Tibial artery (tissue), 4 donors: ENCODE measurements around the gene ARHGAP12.

ENCODE experiments used
- DNase-seq, 2 donors: peaks; one replicate each; pipeline ENCODE4 v3.0.0-alpha.2; 2019
- H3K27ac ChIP-seq, 2 donors: fragments of 200-600 bp; sonication (generic) in 1 of 2; 1 replicate in 1 of 2; 2 replicates in 1 of 2; pipeline ENCODE4 v1.5.1; 2018 to 2019; ENCODE audit warnings: mild to moderate bottlenecking in 1 of 2
- H3K27me3 ChIP-seq, 2 donors: fragments of 200-600 bp; sonication (generic) in 1 of 2; one replicate each; pipeline versions ENCODE4 v1.5.1 to v1.6.0; 2016 to 2019
- H3K36me3 ChIP-seq, 3 donors: fragments of 200-600 bp; sonication (generic) in 2 of 3; one replicate each; pipeline ENCODE4 v1.5.1; 2016 to 2019; ENCODE audit warnings: mild to moderate bottlenecking in 2 of 3
- H3K4me1 ChIP-seq, 4 donors: fragments of 200-600 bp; sonication (generic) in 2 of 4; 1 replicate in 3 of 4; 2 replicates in 1 of 4; pipeline ENCODE4 v1.5.1; 2016 to 2019
- H3K4me3 ChIP-seq, 2 donors: fragments of 200-600 bp; sonication (generic) in 1 of 2; 1 replicate in 1 of 2; 2 replicates in 1 of 2; pipeline ENCODE4 v1.5.1; 2018 to 2019; ENCODE audit warnings: mild to moderate bottlenecking in 2 of 2
- H3K9me3 ChIP-seq, 3 donors: fragments of 200-600 bp; sonication (generic) in 1 of 3; one replicate each; pipeline ENCODE4 v1.5.1; 2016 to 2019
- CTCF ChIP-seq, 2 experiments: fragments of 200-600 bp in 1 of 2; fragments of 450-650 bp in 1 of 2; IDR thresholded peaks; one replicate each; pipeline ENCODE4 v1.5.1; 2017 to 2019; ENCODE audit warnings: antibody characterized with exemption in 2 of 2, mild to moderate bottlenecking in 1 of 2, moderate library complexity in 1 of 2
- intact Hi-C: fragments of 100-400 bp; cut with DNase I; formaldehyde crosslinking; loops from one replicate; pipeline ENCODE4 v1.15.0; 2023; ENCODE audit warnings: low total_unique reads

Gene ARHGAP12

GRCh38 chr10:31935678-31936077 is 7.0 kb upstream of the ARHGAP12 start:
- Histone ChIP-seq H3K27me3 (no peaks in the 10 kb centered on the region), H3K36me3 (no peaks in the 10 kb centered on the region), H3K27ac (no peak overlapping the region), H3K4me3 (no peak overlapping the region), H3K4me1 (peaks cover 0 to 21% (median 5%) of the 10 kb centered on the region in 4 donors), H3K9me3 (no peaks in the 10 kb centered on the region)
- TF ChIP-seq CTCF (IDR thresholded peaks at IDR 0.05) = no peak
- intact Hi-C loops = no loop called here
- no peak for DNase-seq

- no peak for DNase-seq
- Histone ChIP-seq H3K36me3 (no peaks in the 10 kb centered on the region), H3K4me3 (no peak overlapping the region), H3K27me3 (no peaks in the 10 kb centered on the region), H3K27ac (no peak overlapping the region), H3K4me1 (peaks cover 0 to 17% (median 5%) of the 10 kb centered on the region in 4 donors), H3K9me3 (no peaks in the 10 kb centered on the region)
- intact Hi-C loops = no loop called here
- TF ChIP-seq CTCF (IDR thresholded peaks at IDR 0.05) = no peak
Measured at GRCh38 chr10:31932838-31933237, 4.2 kb upstream of the ARHGAP12 start.

GRCh38 chr10:31930856-31931255 is 2.2 kb upstream of the ARHGAP12 start:
- DNase-seq = no peak
- Histone ChIP-seq H3K9me3 (no peaks in the 10 kb centered on the region), H3K4me3 (peak overlapping the region in 1 of 2 donors; percentile 85), H3K36me3 (no peaks in the 10 kb centered on the region), H3K27me3 (no peaks in the 10 kb centered on the region), H3K27ac (peak overlapping the region; percentile 94 to 96), H3K4me1 (peaks cover 0 to 22% (median 11%) of the 10 kb centered on the region in 4 donors)
- intact Hi-C loops = no loop called here
- no peak for TF ChIP-seq CTCF (IDR thresholded peaks at IDR 0.05)

GRCh38 chr10:31930023-31930751 is 1.6 kb upstream of the ARHGAP12 start:
- no peaks in the 10 kb centered on the region for H3K36me3 ChIP-seq
- peak overlapping the region; percentile 75 to 85 for H3K4me3 ChIP-seq
- TF ChIP-seq CTCF (IDR thresholded peaks at IDR 0.05) = no peak
- H3K27me3 ChIP-seq = no peaks in the 10 kb centered on the region
- DNase-seq = no peak
- intact Hi-C loops = no loop called here
- no peaks in the 10 kb centered on the region for H3K9me3 ChIP-seq
- peaks cover 0 to 29% (median 12%) of the 10 kb centered on the region in 4 donors for H3K4me1 ChIP-seq
- H3K27ac ChIP-seq = peak overlapping the region; percentile 94 to 96

- no peak for TF ChIP-seq CTCF (IDR thresholded peaks at IDR 0.05)
- Histone ChIP-seq H3K4me1 (peaks cover 0 to 33% (median 12%) of the 10 kb centered on the region in 4 donors), H3K27me3 (no peaks in the 10 kb centered on the region), H3K27ac (peak overlapping the region; percentile 94 to 96), H3K9me3 (no peaks in the 10 kb centered on the region), H3K36me3 (no peaks in the 10 kb centered on the region), H3K4me3 (peak overlapping the region; percentile 75 to 85)
- intact Hi-C loops = no loop called here
- peak; percentile 54 to 79 for DNase-seq
Measured at GRCh38 chr10:31929261-31930022, 811 bp upstream of the ARHGAP12 start.
